ENCODE data around the gene C14orf180. TPM values are rescaled to one million over a fixed set of nuclear protein-coding genes. Genes with fewer than 3 reads are reported as not detected.

The C14orf180 gene
- total RNA-seq, 1 experiment from 2014 or later: not detected

DNA sequence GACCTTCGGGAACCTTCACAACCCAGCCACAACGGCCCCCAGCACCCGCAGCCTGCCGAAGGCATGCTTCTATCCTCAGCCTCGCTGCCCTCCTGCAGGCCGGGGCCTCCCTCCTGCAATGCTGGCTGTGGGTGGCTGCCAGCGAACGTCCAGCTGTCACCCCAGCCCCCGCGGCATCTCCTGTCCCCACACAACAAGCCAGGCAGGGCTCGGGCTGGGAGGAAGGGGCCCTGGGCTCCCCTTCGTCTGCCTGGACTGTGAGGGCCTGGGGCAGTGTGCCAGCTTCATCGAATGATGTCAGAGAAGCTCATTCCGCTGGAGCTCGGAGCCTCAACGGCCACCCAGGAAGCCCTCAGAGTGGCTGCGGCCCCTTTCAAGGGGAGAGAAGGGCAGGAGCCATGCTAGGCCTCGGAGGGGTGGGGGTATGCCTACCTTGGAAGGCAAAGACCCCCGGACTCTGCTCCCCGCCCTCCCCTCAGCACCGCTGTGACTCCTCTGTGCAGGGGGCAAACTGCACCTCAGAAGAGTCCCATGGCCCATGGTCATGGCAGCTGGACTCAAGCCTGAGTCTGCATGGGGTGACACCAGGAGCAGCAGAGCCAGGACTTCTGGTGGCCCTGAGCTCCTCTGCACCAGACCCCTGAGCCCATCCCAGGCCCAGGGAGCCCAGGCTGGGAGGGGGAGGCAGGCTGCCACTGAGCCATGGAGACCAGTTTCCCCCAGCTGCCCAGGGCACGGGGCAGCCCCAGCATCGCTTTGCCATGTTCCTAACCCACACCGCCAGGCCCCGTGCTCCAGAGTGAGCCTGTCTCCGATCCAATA lies 24.7 kb upstream of the C14orf180 start:
- TF ChIP-seq, protein P1, sequence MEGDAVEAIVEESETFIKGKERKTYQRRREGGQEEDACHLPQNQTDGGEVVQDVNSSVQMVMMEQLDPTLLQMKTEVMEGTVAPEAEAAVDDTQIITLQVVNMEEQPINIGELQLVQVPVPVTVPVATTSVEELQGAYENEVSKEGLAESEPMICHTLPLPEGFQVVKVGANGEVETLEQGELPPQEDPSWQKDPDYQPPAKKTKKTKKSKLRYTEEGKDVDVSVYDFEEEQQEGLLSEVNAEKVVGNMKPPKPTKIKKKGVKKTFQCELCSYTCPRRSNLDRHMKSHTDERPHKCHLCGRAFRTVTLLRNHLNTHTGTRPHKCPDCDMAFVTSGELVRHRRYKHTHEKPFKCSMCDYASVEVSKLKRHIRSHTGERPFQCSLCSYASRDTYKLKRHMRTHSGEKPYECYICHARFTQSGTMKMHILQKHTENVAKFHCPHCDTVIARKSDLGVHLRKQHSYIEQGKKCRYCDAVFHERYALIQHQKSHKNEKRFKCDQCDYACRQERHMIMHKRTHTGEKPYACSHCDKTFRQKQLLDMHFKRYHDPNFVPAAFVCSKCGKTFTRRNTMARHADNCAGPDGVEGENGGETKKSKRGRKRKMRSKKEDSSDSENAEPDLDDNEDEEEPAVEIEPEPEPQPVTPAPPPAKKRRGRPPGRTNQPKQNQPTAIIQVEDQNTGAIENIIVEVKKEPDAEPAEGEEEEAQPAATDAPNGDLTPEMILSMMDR (IDR thresholded peaks at IDR 0.05; ENCODE audit: unreplicated experiment): no peak
- ChIA-PET CTCF (interaction anchor here (0.6 to 2.5 kb wide), 2 partner anchors 9 to 23 kb away, joined by 3 to 11 read pairs; no protein-coding TSS in a partner anchor), POLR2A (no interaction called here)
- intact Hi-C loops (cut with micrococcal nuclease): no loop called here
- Mint-ChIP-seq H3K27ac (ENCODE audit: low read depth, unreplicated experiment) (no peak overlapping the region), H3K4me3 (ENCODE audit: unreplicated experiment) (no peak overlapping the region), H3K4me1 (ENCODE audit: insufficient read depth, unreplicated experiment) (no peaks in the 10 kb centered on the region), H3K9me3 (ENCODE audit: unreplicated experiment) (no peaks in the 10 kb centered on the region), H3K27me3 (ENCODE audit: insufficient read depth, unreplicated experiment) (peaks cover 71% of the 10 kb centered on the region), H3K36me3 (ENCODE audit: insufficient read depth, unreplicated experiment) (no peaks in the 10 kb centered on the region)
- no TSS peak for BruUV-seq (replicated peaks)
- no peak for DNase-seq (ENCODE audit: unreplicated experiment)

DNA sequence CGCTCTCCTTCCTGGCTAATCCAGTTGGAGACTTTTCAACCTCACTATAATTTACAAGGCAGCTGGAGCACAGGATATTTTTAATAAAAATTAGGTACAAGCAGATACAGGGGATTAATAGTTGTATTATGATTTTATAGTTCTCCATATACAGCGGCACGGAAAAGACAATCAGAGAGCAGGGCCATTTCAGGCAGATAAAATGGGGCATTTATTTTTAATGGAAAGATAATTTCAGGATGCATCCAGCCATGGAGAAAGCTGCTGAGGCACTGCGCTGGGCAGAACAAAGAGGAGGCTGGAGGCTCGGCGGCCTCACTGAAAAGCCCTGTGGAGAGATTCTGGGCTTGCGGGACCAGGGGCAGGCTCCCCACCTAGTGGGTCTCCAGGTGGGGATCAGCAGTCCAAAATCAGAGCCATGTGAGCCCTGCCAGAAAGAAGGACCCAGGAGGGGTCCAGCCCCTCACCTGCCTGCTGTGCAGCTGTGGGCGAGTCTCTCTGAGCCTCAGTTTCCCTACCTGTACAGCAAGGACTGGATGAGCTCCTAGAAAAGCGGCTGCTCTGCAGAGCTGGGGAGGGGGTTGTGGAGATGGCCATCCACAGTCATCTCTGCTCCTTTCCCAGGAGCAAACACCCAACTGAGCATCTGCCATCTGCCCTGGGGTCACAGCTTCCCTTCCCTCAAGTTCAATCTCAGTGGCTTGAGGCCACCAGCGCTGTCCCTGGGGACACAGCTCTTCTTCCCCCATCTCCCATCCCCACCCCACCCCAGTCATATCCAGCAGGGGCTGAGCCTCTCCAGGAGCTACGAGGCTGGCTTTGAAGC lies 23.9 kb upstream of the C14orf180 start:
- ChIA-PET CTCF (interaction anchor here (0.6 to 2.5 kb wide), 4 partner anchors 8 to 943 kb away, joined by 3 to 11 read pairs (median 3); no protein-coding TSS in a partner anchor), POLR2A (no interaction called here)
- BruUV-seq (replicated peaks): no TSS peak
- no peak overlapping the region for H3K27ac Mint-ChIP-seq (ENCODE audit: low read depth, unreplicated experiment)
- H3K4me1 Mint-ChIP-seq (ENCODE audit: insufficient read depth, unreplicated experiment): no peaks in the 10 kb centered on the region
- TF ChIP-seq, protein P1 (IDR thresholded peaks at IDR 0.05; ENCODE audit: unreplicated experiment): no peak
- intact Hi-C loops (cut with micrococcal nuclease): no loop called here
- H3K27me3 Mint-ChIP-seq (ENCODE audit: insufficient read depth, unreplicated experiment): peaks cover 71% of the 10 kb centered on the region
- H3K36me3 Mint-ChIP-seq (ENCODE audit: insufficient read depth, unreplicated experiment): no peaks in the 10 kb centered on the region
- no peak for DNase-seq (ENCODE audit: unreplicated experiment)
- no peak overlapping the region for H3K4me3 Mint-ChIP-seq (ENCODE audit: unreplicated experiment)
- no peaks in the 10 kb centered on the region for H3K9me3 Mint-ChIP-seq (ENCODE audit: unreplicated experiment)

DNA sequence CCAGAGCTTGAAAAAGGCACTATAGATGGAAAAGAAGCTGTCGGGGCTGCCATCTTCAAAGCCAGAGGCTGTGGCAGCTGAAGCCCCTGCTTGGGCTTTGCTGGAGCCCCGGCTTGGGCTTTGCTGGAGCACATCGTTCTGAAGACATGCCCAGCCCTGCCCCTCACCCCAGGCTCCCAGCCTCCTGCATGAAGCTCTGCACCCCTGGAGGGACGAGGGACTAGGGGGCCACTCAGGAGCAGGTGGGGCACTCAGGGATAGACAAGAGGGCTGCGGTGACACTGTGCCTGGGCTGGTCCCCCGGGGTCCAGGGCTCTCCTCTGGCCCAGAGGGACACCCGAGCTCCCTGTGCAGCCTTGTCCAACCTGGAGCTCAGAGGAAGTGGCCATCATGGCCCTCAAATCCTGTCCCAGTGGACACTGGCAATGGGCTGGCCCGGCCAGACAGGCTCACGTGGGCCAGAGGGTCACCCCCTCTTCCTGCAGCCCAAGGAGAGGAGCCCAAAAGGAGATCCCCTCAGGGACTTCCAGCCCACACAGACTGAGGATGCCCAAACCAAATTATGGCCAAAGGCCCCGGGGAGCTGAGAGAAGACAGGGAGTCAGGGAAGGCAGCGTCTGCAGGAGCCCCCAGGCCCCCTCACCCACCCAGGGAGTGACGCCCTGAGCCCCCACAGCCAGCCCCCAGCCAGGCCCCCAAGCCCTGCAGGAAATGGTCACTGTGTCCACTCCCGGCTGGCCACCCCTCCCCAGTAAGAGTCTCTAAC lies 23.1 kb upstream of the C14orf180 start:
- DNase-seq (ENCODE audit: unreplicated experiment): no peak
- H3K9me3 Mint-ChIP-seq (ENCODE audit: unreplicated experiment): no peaks in the 10 kb centered on the region
- no peak overlapping the region for H3K4me3 Mint-ChIP-seq (ENCODE audit: unreplicated experiment)
- ChIA-PET POLR2A (no interaction called here), CTCF (interaction anchor here (0.6 to 2.5 kb wide), 4 partner anchors 7 to 944 kb away, joined by 3 to 11 read pairs (median 3); no protein-coding TSS in a partner anchor)
- TF ChIP-seq, protein P1 (IDR thresholded peaks at IDR 0.05; ENCODE audit: unreplicated experiment): no peak
- no peak overlapping the region for H3K27ac Mint-ChIP-seq (ENCODE audit: low read depth, unreplicated experiment)
- intact Hi-C loops (cut with micrococcal nuclease): no loop called here
- H3K27me3 Mint-ChIP-seq (ENCODE audit: insufficient read depth, unreplicated experiment): peaks cover 63% of the 10 kb centered on the region
- BruUV-seq (replicated peaks): no TSS peak
- no peaks in the 10 kb centered on the region for H3K36me3 Mint-ChIP-seq (ENCODE audit: insufficient read depth, unreplicated experiment)
- no peaks in the 10 kb centered on the region for H3K4me1 Mint-ChIP-seq (ENCODE audit: insufficient read depth, unreplicated experiment)

Data from MCF 10A (cell line).